GM06990 (cell line): Measurements from ENCODE around the gene TNFRSF9.
"Not testable (repeated sequence)": the region's sequence is repeated elsewhere in the genome, so short reads cannot be mapped to it uniquely, and the experiment has no call there.

Source experiments
- DNase-seq: peaks from one replicate; pipeline ENCODE4 v3.0.0-alpha.2; 2011; ENCODE audit not compliant: insufficient read length; ENCODE audit errors: extremely low read depth
- H3K27me3 ChIP-seq: replicated peaks from 2 replicates; pipeline ENCODE4 v1.6.0; 2011; ENCODE audit warnings: low read length; ENCODE audit not compliant: control insufficient read depth, insufficient read depth
- H3K36me3 ChIP-seq: 2 replicates; pipeline ENCODE4 v1.5.1; 2011; ENCODE audit warnings: low read length; ENCODE audit not compliant: control insufficient read depth, insufficient read depth
- H3K4me3 ChIP-seq: replicated peaks from 2 replicates; pipeline ENCODE4 v1.5.1; 2011; ENCODE audit warnings: low read depth, mild to moderate bottlenecking, control low read depth, low read length
- CTCF ChIP-seq: IDR thresholded peaks from 2 replicates; pipeline ENCODE4 v1.5.1; 2011; ENCODE audit warnings: low read length, control low read depth, mild to moderate bottlenecking, inconsistent platforms; ENCODE audit not compliant: insufficient read depth, poor library complexity, severe bottlenecking

The TNFRSF9 gene

GRCh38 chr1:7931446-7931812 lies 9.2 kb downstream of the TNFRSF9 start:
- Histone ChIP-seq H3K4me3 (no peak overlapping the region), H3K27me3 (no peaks in the 10 kb centered on the region), H3K36me3 (no peaks in the 10 kb centered on the region)
- TF ChIP-seq CTCF: no peak
- DNase-seq: no peak

GRCh38 chr1:7930645-7931445 lies 9.8 kb downstream of the TNFRSF9 start:
- no peak for DNase-seq
- no peak for TF ChIP-seq CTCF
- Histone ChIP-seq H3K27me3 (no peaks in the 10 kb centered on the region), H3K36me3 (no peaks in the 10 kb centered on the region), H3K4me3 (no peak overlapping the region)

GRCh38 chr1:7929637-7930036 lies 11.0 kb downstream of the TNFRSF9 start:
- H3K27me3 ChIP-seq: no peaks in the 10 kb centered on the region
- no peak for DNase-seq
- no peaks in the 10 kb centered on the region for H3K36me3 ChIP-seq
- TF ChIP-seq CTCF: no peak
- H3K4me3 ChIP-seq: no peak overlapping the region

GRCh38 chr1:7928247-7928646 lies 12.4 kb downstream of the TNFRSF9 start:
- H3K27me3 ChIP-seq: no peaks in the 10 kb centered on the region
- H3K36me3 ChIP-seq: no peaks in the 10 kb centered on the region
- DNase-seq: no peak
- TF ChIP-seq CTCF: no peak
- H3K4me3 ChIP-seq: no peak overlapping the region

GRCh38 chr1:7927061-7927460 lies 13.6 kb downstream of the TNFRSF9 start:
- not testable (repeated sequence) for DNase-seq, H3K27me3 ChIP-seq, H3K4me3 ChIP-seq, H3K36me3 ChIP-seq

GRCh38 chr1:7922301-7922700 lies 18.3 kb downstream of the TNFRSF9 start:
- DNase-seq: no peak
- H3K36me3 ChIP-seq: no peaks in the 10 kb centered on the region
- no peaks in the 10 kb centered on the region for H3K27me3 ChIP-seq
- no peak overlapping the region for H3K4me3 ChIP-seq
- TF ChIP-seq CTCF: no peak
